ENCODE data around the gene SPTB.

SPTB gene

GRCh38 chr14:64879635-64880220 lies at the start of gene SPTB:
Gene SPTB, minus strand, starts transcription at chr14:64879907. Its CDS starts 56,813 bp downstream, at chr14:64823094.
- peaks cover 72% of the 10 kb centered on the region for H3K27me3 ChIP-seq (ENCODE audit: control insufficient read depth, insufficient read depth, low read length)
- H3K36me3 ChIP-seq (ENCODE audit: control insufficient read depth, insufficient read depth, low read length), result no peaks in the 10 kb centered on the region
- peaks cover 9% of the 10 kb centered on the region for H3K4me1 ChIP-seq (ENCODE audit: control insufficient read depth, insufficient read depth, low read length)
- no peak within 1 kb of the TSS for H3K27ac ChIP-seq (ENCODE audit: low read depth, low read length)
- H3K9ac ChIP-seq (ENCODE audit: low read depth, low read length), result peak within 1 kb of the TSS; percentile 53; the same call in 1 of the 2 replicates
- no peaks in the 10 kb centered on the region for H3K9me3 ChIP-seq (ENCODE audit: control insufficient read depth, insufficient read depth, low read length)
- H3K4me3 ChIP-seq (ENCODE audit: low read depth, low read length), result peak within 1 kb of the TSS; percentile 86

DNA sequence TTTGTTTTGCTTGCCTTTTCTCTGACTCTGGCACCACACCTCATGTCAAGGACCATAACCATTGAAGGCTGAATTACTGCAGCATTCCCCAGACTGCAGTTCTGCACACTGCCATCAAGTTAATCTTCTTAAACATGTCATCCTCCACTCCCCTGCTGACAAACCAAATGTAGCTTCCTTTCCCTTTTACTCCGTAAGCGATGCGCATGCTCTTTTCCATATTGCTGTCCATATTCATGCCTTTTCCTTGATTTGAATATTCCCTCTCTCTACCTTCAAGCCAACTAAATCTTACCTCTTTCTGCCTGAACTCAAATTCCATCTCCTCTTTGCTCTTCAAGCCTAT lies 49.3 kb upstream of the SPTB start:
- no peaks in the 10 kb centered on the region for H3K27me3 ChIP-seq (ENCODE audit: control insufficient read depth, insufficient read depth, low read length)
- H3K27ac ChIP-seq (ENCODE audit: low read depth, low read length), result no peak overlapping the region
- no peaks in the 10 kb centered on the region for H3K9me3 ChIP-seq (ENCODE audit: control insufficient read depth, insufficient read depth, low read length)
- no peak overlapping the region for H3K4me3 ChIP-seq (ENCODE audit: low read depth, low read length)
- peaks cover 71% of the 10 kb centered on the region for H3K36me3 ChIP-seq (ENCODE audit: control insufficient read depth, insufficient read depth, low read length)
- H3K9ac ChIP-seq (ENCODE audit: low read depth, low read length), result no peak overlapping the region
- H3K4me1 ChIP-seq (ENCODE audit: control insufficient read depth, insufficient read depth, low read length), result no peaks in the 10 kb centered on the region

GRCh38 chr14:64928239-64929013 lies 48.7 kb upstream of the SPTB start:
- Histone ChIP-seq H3K9ac (ENCODE audit: low read depth, low read length) (no peak overlapping the region), H3K27me3 (ENCODE audit: control insufficient read depth, insufficient read depth, low read length) (no peaks in the 10 kb centered on the region), H3K4me3 (ENCODE audit: low read depth, low read length) (no peak overlapping the region), H3K4me1 (ENCODE audit: control insufficient read depth, insufficient read depth, low read length) (no peaks in the 10 kb centered on the region), H3K9me3 (ENCODE audit: control insufficient read depth, insufficient read depth, low read length) (no peaks in the 10 kb centered on the region), H3K36me3 (ENCODE audit: control insufficient read depth, insufficient read depth, low read length) (peaks cover 71% of the 10 kb centered on the region), H3K27ac (ENCODE audit: low read depth, low read length) (no peak overlapping the region)

DNA sequence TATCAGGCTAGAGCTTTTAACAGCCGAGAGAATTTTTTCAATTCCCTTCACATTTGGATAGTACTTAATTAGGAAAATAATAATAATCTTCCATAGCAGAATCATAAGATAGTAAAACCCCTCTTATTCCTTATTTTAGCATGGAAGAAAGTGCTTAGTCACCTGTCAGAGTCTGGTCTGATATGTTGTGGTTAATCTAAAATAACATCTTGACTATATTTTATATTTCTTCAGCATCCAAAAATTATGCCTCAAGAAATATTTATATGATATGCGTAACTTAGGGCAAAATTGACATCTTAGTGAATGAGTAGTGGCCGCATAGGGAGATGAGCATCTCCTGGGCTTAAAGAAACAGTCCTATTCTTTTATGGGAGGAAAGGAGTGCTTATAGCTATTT lies 47.3 kb upstream of the SPTB start:
- H3K4me3 ChIP-seq (ENCODE audit: low read depth, low read length), result no peak overlapping the region
- no peaks in the 10 kb centered on the region for H3K27me3 ChIP-seq (ENCODE audit: control insufficient read depth, insufficient read depth, low read length)
- no peak overlapping the region for H3K27ac ChIP-seq (ENCODE audit: low read depth, low read length)
- no peak overlapping the region for H3K9ac ChIP-seq (ENCODE audit: low read depth, low read length)
- no peaks in the 10 kb centered on the region for H3K4me1 ChIP-seq (ENCODE audit: control insufficient read depth, insufficient read depth, low read length)
- no peaks in the 10 kb centered on the region for H3K9me3 ChIP-seq (ENCODE audit: control insufficient read depth, insufficient read depth, low read length)
- peaks cover 57% of the 10 kb centered on the region for H3K36me3 ChIP-seq (ENCODE audit: control insufficient read depth, insufficient read depth, low read length)

- H3K9ac ChIP-seq (ENCODE audit: low read depth, low read length), result no peak overlapping the region
- H3K27me3 ChIP-seq (ENCODE audit: control insufficient read depth, insufficient read depth, low read length), result no peaks in the 10 kb centered on the region
- no peak overlapping the region for H3K4me3 ChIP-seq (ENCODE audit: low read depth, low read length)
- H3K27ac ChIP-seq (ENCODE audit: low read depth, low read length), result no peak overlapping the region
- H3K36me3 ChIP-seq (ENCODE audit: control insufficient read depth, insufficient read depth, low read length), result peaks cover 51% of the 10 kb centered on the region
- no peaks in the 10 kb centered on the region for H3K4me1 ChIP-seq (ENCODE audit: control insufficient read depth, insufficient read depth, low read length)
- no peaks in the 10 kb centered on the region for H3K9me3 ChIP-seq (ENCODE audit: control insufficient read depth, insufficient read depth, low read length)
These were observed 46.8 kb upstream of the SPTB start for GRCh38 chr14:64926398-64926995.

GRCh38 chr14:64923015-64923414 lies 43.3 kb upstream of the SPTB start:
- no peaks in the 10 kb centered on the region for H3K4me1 ChIP-seq (ENCODE audit: control insufficient read depth, insufficient read depth, low read length)
- no peak overlapping the region for H3K4me3 ChIP-seq (ENCODE audit: low read depth, low read length)
- no peaks in the 10 kb centered on the region for H3K27me3 ChIP-seq (ENCODE audit: control insufficient read depth, insufficient read depth, low read length)
- H3K27ac ChIP-seq (ENCODE audit: low read depth, low read length), result no peak overlapping the region
- peaks cover 39% of the 10 kb centered on the region for H3K36me3 ChIP-seq (ENCODE audit: control insufficient read depth, insufficient read depth, low read length)
- no peak overlapping the region for H3K9ac ChIP-seq (ENCODE audit: low read depth, low read length)
- no peaks in the 10 kb centered on the region for H3K9me3 ChIP-seq (ENCODE audit: control insufficient read depth, insufficient read depth, low read length)

- Histone ChIP-seq H3K27me3 (ENCODE audit: control insufficient read depth, insufficient read depth, low read length) (no peaks in the 10 kb centered on the region), H3K4me1 (ENCODE audit: control insufficient read depth, insufficient read depth, low read length) (peaks cover 2% of the 10 kb centered on the region; the same call in 1 of the 2 replicates), H3K9ac (ENCODE audit: low read depth, low read length) (no peak overlapping the region), H3K9me3 (ENCODE audit: control insufficient read depth, insufficient read depth, low read length) (no peaks in the 10 kb centered on the region), H3K27ac (ENCODE audit: low read depth, low read length) (no peak overlapping the region), H3K36me3 (ENCODE audit: control insufficient read depth, insufficient read depth, low read length) (peaks cover 18% of the 10 kb centered on the region), H3K4me3 (ENCODE audit: low read depth, low read length) (no peak overlapping the region)
These were observed 40.8 kb upstream of the SPTB start for GRCh38 chr14:64920465-64920864.

GRCh38 chr14:64919618-64920017 lies 39.9 kb upstream of the SPTB start:
- Histone ChIP-seq H3K9me3 (ENCODE audit: control insufficient read depth, insufficient read depth, low read length) (no peaks in the 10 kb centered on the region), H3K36me3 (ENCODE audit: control insufficient read depth, insufficient read depth, low read length) (peaks cover 10% of the 10 kb centered on the region), H3K27ac (ENCODE audit: low read depth, low read length) (no peak overlapping the region), H3K4me3 (ENCODE audit: low read depth, low read length) (no peak overlapping the region), H3K9ac (ENCODE audit: low read depth, low read length) (no peak overlapping the region), H3K27me3 (ENCODE audit: control insufficient read depth, insufficient read depth, low read length) (no peaks in the 10 kb centered on the region), H3K4me1 (ENCODE audit: control insufficient read depth, insufficient read depth, low read length) (peaks cover 5% of the 10 kb centered on the region; the same call in 1 of the 2 replicates)

DNA sequence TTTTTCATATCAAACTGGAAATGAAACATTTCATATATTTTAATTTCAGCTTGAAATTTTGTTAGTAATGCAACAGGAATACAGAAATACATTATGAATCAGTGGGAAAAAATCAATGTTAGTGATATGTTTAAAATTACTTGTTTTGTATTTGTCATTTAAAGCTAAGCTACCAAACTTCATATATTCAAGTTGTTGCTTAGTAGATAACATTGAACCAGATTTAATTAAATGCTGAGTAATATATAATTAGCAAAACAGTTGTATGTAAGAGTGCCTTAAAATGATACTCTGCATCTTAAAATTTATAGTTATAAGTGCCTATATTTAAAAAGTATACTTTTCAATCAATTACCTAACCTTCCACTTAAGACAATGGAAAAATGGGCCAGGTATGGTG lies 39.5 kb upstream of the SPTB start:
- Histone ChIP-seq H3K4me1 (ENCODE audit: control insufficient read depth, insufficient read depth, low read length) (peaks cover 5% of the 10 kb centered on the region; the same call in 1 of the 2 replicates), H3K27ac (ENCODE audit: low read depth, low read length) (no peak overlapping the region), H3K27me3 (ENCODE audit: control insufficient read depth, insufficient read depth, low read length) (no peaks in the 10 kb centered on the region), H3K4me3 (ENCODE audit: low read depth, low read length) (no peak overlapping the region), H3K36me3 (ENCODE audit: control insufficient read depth, insufficient read depth, low read length) (peaks cover 6% of the 10 kb centered on the region), H3K9ac (ENCODE audit: low read depth, low read length) (no peak overlapping the region), H3K9me3 (ENCODE audit: control insufficient read depth, insufficient read depth, low read length) (no peaks in the 10 kb centered on the region)

- H3K27ac ChIP-seq (ENCODE audit: low read depth, low read length), result no peak overlapping the region
These were observed 38.5 kb upstream of the SPTB start for GRCh38 chr14:64918216-64918615.

DNA sequence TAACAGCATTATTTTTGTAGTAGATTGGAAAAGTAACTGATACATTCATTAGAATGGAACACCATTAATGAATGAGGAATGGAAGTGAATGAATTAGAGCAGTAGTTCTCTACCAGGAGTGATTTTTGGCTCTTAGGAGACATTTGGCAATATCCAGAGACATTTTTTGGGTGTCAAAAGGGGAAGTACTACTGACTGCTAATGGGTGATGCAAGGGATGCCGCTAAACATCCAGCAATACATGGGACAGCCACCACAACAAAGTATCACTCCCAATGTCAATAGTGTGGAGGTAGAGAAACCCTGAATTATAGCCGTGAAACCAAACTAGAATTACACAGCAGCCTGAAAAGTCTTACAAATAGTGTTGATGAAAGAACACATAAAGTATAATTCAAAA lies 36.1 kb upstream of the SPTB start:
- Histone ChIP-seq H3K4me3 (ENCODE audit: low read depth, low read length) (no peak overlapping the region), H3K9me3 (ENCODE audit: control insufficient read depth, insufficient read depth, low read length) (no peaks in the 10 kb centered on the region), H3K9ac (ENCODE audit: low read depth, low read length) (no peak overlapping the region), H3K27me3 (ENCODE audit: control insufficient read depth, insufficient read depth, low read length) (no peaks in the 10 kb centered on the region), H3K36me3 (ENCODE audit: control insufficient read depth, insufficient read depth, low read length) (no peaks in the 10 kb centered on the region), H3K4me1 (ENCODE audit: control insufficient read depth, insufficient read depth, low read length) (peaks cover 5% of the 10 kb centered on the region; the same call in 1 of the 2 replicates), H3K27ac (ENCODE audit: low read depth, low read length) (no peak overlapping the region)

More at GRCh38 chr14:64918216-64918615, 38.5 kb upstream of the SPTB start:
- Histone ChIP-seq H3K9me3 (ENCODE audit: control insufficient read depth, insufficient read depth, low read length) (no peaks in the 10 kb centered on the region), H3K36me3 (ENCODE audit: control insufficient read depth, insufficient read depth, low read length) (no peaks in the 10 kb centered on the region), H3K27me3 (ENCODE audit: control insufficient read depth, insufficient read depth, low read length) (no peaks in the 10 kb centered on the region), H3K9ac (ENCODE audit: low read depth, low read length) (no peak overlapping the region), H3K4me1 (ENCODE audit: control insufficient read depth, insufficient read depth, low read length) (peaks cover 5% of the 10 kb centered on the region; the same call in 1 of the 2 replicates), H3K4me3 (ENCODE audit: low read depth, low read length) (no peak overlapping the region)
